A673 (cell line): ENCODE measurements around the gene EPS8. TPM values are rescaled to one million over a fixed set of nuclear protein-coding genes. Genes with fewer than 3 reads are reported as not detected.

Source experiments
- BruUV-seq: library from RNA; stranded (reverse); fragments of 400-500 nt; replicated peaks from 2 replicates; lab custom pipeline; 2021; lab: Mats Ljungman, UMichigan
- CTCF ChIA-PET: fragments of 300-600 bp; sonication (Branson Sonifier 250); formaldehyde crosslinking; loops from one replicate; lab custom pipeline; 2022; ENCODE audit warnings: antibody characterized with exemption; lab: Charles Lee
- POLR2A ChIA-PET: fragments of 300-600 bp; sonication (Branson Sonifier 250); formaldehyde crosslinking; loops from one replicate; lab custom pipeline; 2022; ENCODE audit warnings: antibody characterized with exemption; ENCODE audit not compliant: low non-redundant PET; lab: Charles Lee
- DNase-seq: peaks from one replicate; pipeline ENCODE4 v3.0.0-alpha.2; 2015; ENCODE audit warnings: low spot score
- H3K27ac ChIP-seq: fragments of 200-600 bp; sonication (generic); 2 replicates; pipeline ENCODE4 v1.5.1; 2016; ENCODE audit warnings: mixed run types, low read depth, mild to moderate bottlenecking, mixed read lengths, antibody characterized with exemption, low read length; ENCODE audit not compliant: poor library complexity, severe bottlenecking
- H3K27me3 ChIP-seq: fragments of 200-600 bp; sonication (generic); replicated peaks from 2 replicates; pipeline ENCODE4 v1.6.1; 2017; ENCODE audit warnings: mixed run types, low read depth, mild to moderate bottlenecking, mixed read lengths, antibody characterized with exemption, low read length; ENCODE audit not compliant: insufficient read depth, poor library complexity
- H3K36me3 ChIP-seq: fragments of 200-600 bp; sonication (generic); 2 replicates; pipeline ENCODE4 v1.6.1; 2016; ENCODE audit warnings: mixed run types, mild to moderate bottlenecking, mixed read lengths, antibody characterized with exemption, low read length; ENCODE audit not compliant: insufficient read depth, poor library complexity, severe bottlenecking
- H3K4me1 ChIP-seq: fragments of 200-600 bp; sonication (generic); 2 replicates; pipeline ENCODE4 v1.6.1; 2017; ENCODE audit warnings: mixed run types, mild to moderate bottlenecking, mixed read lengths, antibody characterized with exemption, low read length; ENCODE audit not compliant: insufficient read depth, poor library complexity, severe bottlenecking
- H3K4me3 ChIP-seq: fragments of 200-600 bp; sonication (generic); 2 replicates; pipeline ENCODE4 v1.5.1; 2016; ENCODE audit warnings: low read depth, mixed run types, mild to moderate bottlenecking, mixed read lengths, low read length; ENCODE audit not compliant: poor library complexity, severe bottlenecking
- H3K9me3 ChIP-seq: fragments of 200-600 bp; sonication (generic); 2 replicates; pipeline ENCODE4 v1.6.1; 2016; ENCODE audit warnings: mixed run types, low read depth, mild to moderate bottlenecking, mixed read lengths, antibody characterized with exemption, low read length; ENCODE audit not compliant: poor library complexity, severe bottlenecking
- CTCF ChIP-seq: fragments of 300-800, 200-600 bp; sonication (generic); conservative IDR thresholded peaks from 2 replicates; pipeline ENCODE4 v1.5.1; 2017; ENCODE audit warnings: low read depth, mild to moderate bottlenecking, antibody characterized with exemption, low read length, moderate library complexity, mixed read lengths
- EZH2 ChIP-seq: fragments of 200-600 bp; sonication (generic); IDR thresholded peaks from 2 replicates; pipeline ENCODE4 v1.6.1; 2017; ENCODE audit warnings: borderline replicate concordance, low read depth, mild to moderate bottlenecking, mixed read lengths, antibody characterized with exemption, low read length; ENCODE audit not compliant: poor library complexity, severe bottlenecking
- intact Hi-C: fragments of 100-400 bp; cut with micrococcal nuclease; formaldehyde crosslinking; loops from one replicate; pipeline ENCODE4 v1.10.0; 2022; ENCODE audit not compliant: unreplicated experiment
- total RNA-seq: library from RNA; stranded (reverse); gene quantifications from 2 replicates; pipeline ENCODE4 v1.2.3, GENCODE V29; 2021

Gene EPS8
- total RNA-seq, 1 experiment from 2014 or later: 14.0 TPM

DNA sequence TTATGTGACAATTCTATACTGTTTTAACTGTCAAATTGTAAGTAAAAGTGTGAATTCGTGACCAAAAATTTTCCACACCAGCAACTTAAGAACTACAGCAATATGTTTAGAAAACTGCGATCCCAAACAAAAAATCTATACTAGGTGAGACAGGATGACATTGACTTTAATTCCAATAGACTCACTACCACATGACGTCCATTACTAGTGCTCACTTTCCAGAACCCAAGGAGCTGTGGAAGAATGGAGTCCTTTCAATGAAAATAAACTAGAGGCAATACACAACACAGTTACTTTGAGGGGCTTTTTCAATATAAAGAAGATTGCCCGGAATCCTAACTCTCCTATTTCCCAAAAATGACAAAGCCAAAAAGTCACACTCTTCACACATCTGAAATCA is 1.4 kb downstream of the EPS8 start:
- H3K27me3 ChIP-seq: no peaks in the 10 kb centered on the region
- CTCF ChIA-PET: interaction anchor here (0.5 kb wide), 1 partner anchor 154 kb away, joined by 3 read pairs; no protein-coding TSS in a partner anchor
- no peaks in the 10 kb centered on the region for H3K36me3 ChIP-seq
- H3K27ac ChIP-seq: no peak overlapping the region
- DNase-seq: no peak
- H3K4me1 ChIP-seq: peaks cover 19% of the 10 kb centered on the region
- no peak for TF ChIP-seq EZH2
- TF ChIP-seq CTCF: no peak
- intact Hi-C loops: loop anchor here (5.0 kb wide), 1 partner anchor 195 kb away; no protein-coding TSS in a partner anchor
- POLR2A ChIA-PET: no interaction called here
- peak overlapping the region; percentile 67 for H3K4me3 ChIP-seq
- TSS peak; percentile 41 for BruUV-seq
- H3K9me3 ChIP-seq: no peaks in the 10 kb centered on the region

DNA sequence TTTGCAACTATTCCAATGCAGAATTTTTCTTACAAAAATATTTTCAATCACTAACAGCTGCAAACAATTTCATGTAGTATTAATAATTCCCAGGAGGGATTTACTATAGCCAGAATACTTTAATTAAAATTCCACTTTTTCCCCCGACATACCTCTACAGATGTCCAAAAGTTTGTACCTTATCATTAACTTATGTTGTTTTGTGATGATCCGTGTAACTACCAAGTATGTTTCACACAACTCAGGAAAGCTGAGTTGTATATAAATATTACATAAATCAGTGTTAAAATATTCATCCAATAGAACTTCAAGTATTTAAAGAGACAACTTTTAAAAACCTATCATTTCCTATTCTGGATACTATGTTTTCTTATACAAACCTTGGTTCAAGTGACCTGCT is 2.4 kb downstream of the EPS8 start:
- intact Hi-C loops: loop anchor here (5.0 kb wide), 1 partner anchor 194 kb away; no protein-coding TSS in a partner anchor
- DNase-seq: no peak
- BruUV-seq: no TSS peak
- Histone ChIP-seq H3K27ac (no peak overlapping the region), H3K36me3 (no peaks in the 10 kb centered on the region), H3K4me1 (peaks cover 19% of the 10 kb centered on the region), H3K9me3 (no peaks in the 10 kb centered on the region), H3K27me3 (no peaks in the 10 kb centered on the region), H3K4me3 (no peak overlapping the region)
- ChIA-PET CTCF (no interaction called here), POLR2A (no interaction called here)
- TF ChIP-seq CTCF (no peak), EZH2 (no peak)

GRCh38 chr12:15783288-15783687 is 5.9 kb downstream of the EPS8 start:
- H3K27me3 ChIP-seq: no peaks in the 10 kb centered on the region
- H3K4me3 ChIP-seq: no peak overlapping the region
- POLR2A ChIA-PET: no interaction called here
- H3K4me1 ChIP-seq: peaks cover 15% of the 10 kb centered on the region
- CTCF ChIA-PET: no interaction called here
- H3K9me3 ChIP-seq: no peaks in the 10 kb centered on the region
- no TSS peak for BruUV-seq
- no peak for DNase-seq
- TF ChIP-seq EZH2: no peak
- TF ChIP-seq CTCF: no peak
- intact Hi-C loops: no loop called here
- no peak overlapping the region for H3K27ac ChIP-seq
- H3K36me3 ChIP-seq: no peaks in the 10 kb centered on the region
